K562 (cell line): ENCODE measurements around the gene SLC9B2. TPM values are rescaled to one million over a fixed set of nuclear protein-coding genes. Genes with fewer than 3 reads are reported as not detected.

Experiments used
- ARID1B ChIP-seq: fragments of 450-650 bp; IDR thresholded peaks from 2 replicates; pipeline ENCODE4 v1.6.1; 2016; ENCODE audit warnings: antibody characterized with exemption, mild to moderate bottlenecking, inconsistent platforms
- CREB5 ChIP-seq: fragments of 250-450 bp; sonication (Bioruptor Pico); IDR thresholded peaks from 2 replicates; pipeline ENCODE4 v1.5.0; 2020; ENCODE audit warnings: mild to moderate bottlenecking
- EP400 ChIP-seq: fragments of 450-650 bp; IDR thresholded peaks from 2 replicates; pipeline ENCODE4 v1.6.1; 2017; ENCODE audit warnings: antibody characterized with exemption, mild to moderate bottlenecking, moderate library complexity
- FOXA1 ChIP-seq: fragments of 450-650 bp; IDR thresholded peaks from 2 replicates; pipeline ENCODE4 v1.6.1; 2016; ENCODE audit warnings: mild to moderate bottlenecking, borderline replicate concordance
- FOXJ2 ChIP-seq: fragments of 200-800 bp; sonication (Bioruptor generic); IDR thresholded peaks from 2 replicates; pipeline ENCODE4 v1.6.1; 2016; ENCODE audit warnings: missing genetic modification characterization, missing compliant biosample characterization
- GTF2B ChIP-seq: IDR thresholded peaks from 2 replicates; pipeline ENCODE4 v1.6.1; 2011; ENCODE audit not compliant: insufficient read length; ENCODE audit errors: extremely low read depth
- HMGXB4 ChIP-seq: sonication (generic); formaldehyde crosslinking; IDR thresholded peaks from 2 replicates; pipeline ENCODE4 v1.8.1; 2023; ENCODE audit warnings: mild to moderate bottlenecking, missing genetic modification reagents
- HNRNPLL ChIP-seq: fragments of 200-400 bp; formaldehyde crosslinking; IDR thresholded peaks from 2 replicates; pipeline ENCODE4 v1.6.1; 2017; ENCODE audit warnings: low read length, low read depth, mild to moderate bottlenecking; ENCODE audit not compliant: poor library complexity, severe bottlenecking
- MED1 ChIP-seq: sonication (generic); formaldehyde crosslinking; IDR thresholded peaks from 2 replicates; pipeline ENCODE4 v1.8.1; 2023; ENCODE audit warnings: missing genetic modification reagents, borderline replicate concordance
- MYC ChIP-seq, 2 experiments: fragments of 250-450 bp in 1 of 2; sonication (Bioruptor Pico) in 1 of 2; IDR thresholded peaks; 2 replicates each; pipeline versions ENCODE4 v1.5.1 to v1.6.1; 2012 to 2021; ENCODE audit warnings: low read depth in 2 of 2, borderline replicate concordance in 1 of 2, improper control_type of control experiment in 1 of 2, low read length in 1 of 2, mild to moderate bottlenecking in 1 of 2, moderate library complexity in 1 of 2
- NCOA4 ChIP-seq: fragments of 450-650 bp; IDR thresholded peaks from 2 replicates; pipeline ENCODE4 v1.6.1; 2018; ENCODE audit warnings: mild to moderate bottlenecking; ENCODE audit not compliant: partially characterized antibody
- NRF1 ChIP-seq, 2 experiments: fragments of 450-650 bp; IDR thresholded peaks in 1 of 2; conservative IDR thresholded peaks in 1 of 2; 2 replicates each; pipeline ENCODE4 v1.6.1; 2014; ENCODE audit warnings: mild to moderate bottlenecking in 2 of 2
- POLR2A ChIP-seq: fragments of 450-650 bp; conservative IDR thresholded peaks from 2 replicates; pipeline ENCODE4 v1.6.1; 2016
- RUNX1 ChIP-seq: sonication (generic); IDR thresholded peaks from 2 replicates; pipeline ENCODE4 v1.6.1; 2016; ENCODE audit warnings: antibody characterized with exemption, low read depth
- SAFB ChIP-seq: fragments of 200-400 bp; formaldehyde crosslinking; IDR thresholded peaks from 2 replicates; pipeline ENCODE4 v1.6.1; 2017; ENCODE audit warnings: low read depth, low read length, borderline replicate concordance
- SMC3 ChIP-seq: conservative IDR thresholded peaks from 2 replicates; pipeline ENCODE4 v1.6.1; 2011; ENCODE audit warnings: low read depth, low read length, improper control_type of control experiment; ENCODE audit not compliant: insufficient read depth
- TAF1 ChIP-seq: IDR thresholded peaks from 2 replicates; pipeline ENCODE4 v1.6.1; 2011; ENCODE audit warnings: mild to moderate bottlenecking, low read length, moderate library complexity; ENCODE audit not compliant: insufficient read depth, control insufficient read depth, severe bottlenecking; ENCODE audit errors: extremely low read depth
- TEAD2 ChIP-seq: fragments of 450-650 bp; IDR thresholded peaks from 2 replicates; pipeline ENCODE4 v1.6.1; 2016; ENCODE audit warnings: missing genetic modification characterization, control low read depth, missing compliant biosample characterization
- ZKSCAN8 ChIP-seq: fragments of 200-800 bp; sonication (Bioruptor generic); IDR thresholded peaks from 2 replicates; pipeline ENCODE4 v1.6.1; 2016; ENCODE audit warnings: missing genetic modification characterization, missing compliant biosample characterization
- ZNF280B ChIP-seq: fragments of 250-450 bp; sonication (Bioruptor Pico); IDR thresholded peaks from 2 replicates; pipeline ENCODE4 v1.5.1; 2021; ENCODE audit warnings: mild to moderate bottlenecking
- ZNF512 ChIP-seq: IDR thresholded peaks from 2 replicates; pipeline ENCODE4 v1.6.1; 2016; ENCODE audit warnings: missing genetic modification characterization, missing compliant biosample characterization
- polyA plus RNA-seq, 8 experiments: library from polyadenylated mRNA; depleted of rRNA in 4 of 8; stranded (reverse) in 5 of 8; unstranded in 3 of 8; fragments of >200 nt; fragmentation: Nextera tagmentation in 2 of 8; fragmentation: Illumina TruSeq in 1 of 8; extraction: Ambion mirVana in 2 of 8; extraction: Trizol in 1 of 8; gene quantifications; 2 replicates each; pipeline versions ENCODE4 v1.2.1 to v1.2.3, GENCODE V29; 2011 to 2014; ENCODE audit warnings: inconsistent platforms in 1 of 8, missing spikeins in 1 of 8
- total RNA-seq, 7 experiments: library from RNA; depleted of rRNA in 6 of 7; stranded (reverse); fragments of >200 nt in 6 of 7; fragmentation: Illumina TruSeq in 2 of 7; extraction: Trizol in 2 of 7; gene quantifications; 2 replicates each; pipeline versions ENCODE4 v1.2.1 to v1.2.3, GENCODE V29; 2011 to 2021; ENCODE audit warnings: low replicate concordance in 1 of 7

The SLC9B2 gene
- total and polyA plus RNA-seq, 9 of the 15 experiments (the other 6 are each of a cell fraction or from before 2014, with no cell fraction given): 6.6 to 14.6 (median 11.4) TPM

GRCh38 chr4:103076747-103077347 lies at the start of gene SLC9B2 (continued):
- TF ChIP-seq ZNF512 (tag) (peak; percentile 77), TAF1 (no peak), SAFB (no peak), HMGXB4 (CRISPR knock-in tag) (0 out of 2 replicates have a peak, but pooled peaks have one; percentile 6), POLR2A (no peak; the same call in none of the 2 replicates), NCOA4 (no peak), ZKSCAN8 (CRISPR knock-in tag) (no peak), HNRNPLL (peak; percentile 17), FOXJ2 (tag) (no peak), ARID1B (peak; percentile 38; the same call in 1 of the 2 replicates), CREB5 (CRISPR knock-in tag) (no peak), GTF2B (no peak), RUNX1 (no peak), EP400 (peak; percentile 80; the same call in 1 of the 2 replicates), FOXA1 (no peak), NRF1 (conservative IDR thresholded peaks at IDR 0.05 in 1 of 2, IDR thresholded peaks at IDR 0.05 in 1 of 2) (peak; percentile 80 to 82), MED1 (CRISPR knock-in tag) (no peak), SMC3 (no peak), ZNF280B (CRISPR knock-in tag) (no peak), MYC (IDR thresholded peaks at IDR 0.05; ENCODE audit: low read depth, low read length) (no peak), MYC (CRISPR knock-in tag; IDR thresholded peaks at IDR 0.05; ENCODE audit: borderline replicate concordance, low read depth) (no peak), TEAD2 (no peak)
